Activated T-helper 2 cell treated with anti-CD3 and anti-CD28 coated beads, Interferon-gamma antibody, Interleukin-2, Interleukin-4, amounts not matched to agents 10 μg/mL and 5 μg/mL and 100 μg/mL, durations not matched to agents 14 hours and 24 hours and 36 hours (primary cell): ENCODE data around the gene TFF3. TPM values are rescaled to one million over a fixed set of nuclear protein-coding genes. Genes with fewer than 3 reads are reported as not detected.

Experiments used
- DNase-seq: peaks from one replicate; pipeline ENCODE4 v3.0.0; 2021; ENCODE audit warnings: low spot score
- H3K27ac Mint-ChIP-seq: one replicate; pipeline ENCODE4 v1.8.0; 2021; ENCODE audit warnings: mixed read lengths
- H3K27me3 Mint-ChIP-seq: one replicate; pipeline ENCODE4 v1.8.0; 2021; ENCODE audit warnings: low read depth, mixed read lengths
- H3K36me3 Mint-ChIP-seq: one replicate; pipeline ENCODE4 v1.8.0; 2021; ENCODE audit warnings: low read depth, mixed read lengths
- H3K4me1 Mint-ChIP-seq: one replicate; pipeline ENCODE4 v1.8.0; 2021; ENCODE audit warnings: low read depth, mixed read lengths
- H3K4me3 Mint-ChIP-seq: one replicate; pipeline ENCODE4 v1.8.0; 2021; ENCODE audit warnings: low read depth, mild to moderate bottlenecking, moderate library complexity, mixed read lengths
- H3K9me3 Mint-ChIP-seq: one replicate; pipeline ENCODE4 v1.8.0; 2021; ENCODE audit warnings: mixed read lengths
- intact Hi-C: fragments of 100-400 bp; cut with micrococcal nuclease; formaldehyde crosslinking; loops from one replicate; pipeline ENCODE4 v1.15.1; 2023
- total RNA-seq: library from RNA; stranded (reverse); gene quantifications from 2 replicates; pipeline ENCODE4 v1.2.3, GENCODE V29; 2022

The TFF3 gene
- total RNA-seq, 1 donor from 2014 or later: not detected

DNA sequence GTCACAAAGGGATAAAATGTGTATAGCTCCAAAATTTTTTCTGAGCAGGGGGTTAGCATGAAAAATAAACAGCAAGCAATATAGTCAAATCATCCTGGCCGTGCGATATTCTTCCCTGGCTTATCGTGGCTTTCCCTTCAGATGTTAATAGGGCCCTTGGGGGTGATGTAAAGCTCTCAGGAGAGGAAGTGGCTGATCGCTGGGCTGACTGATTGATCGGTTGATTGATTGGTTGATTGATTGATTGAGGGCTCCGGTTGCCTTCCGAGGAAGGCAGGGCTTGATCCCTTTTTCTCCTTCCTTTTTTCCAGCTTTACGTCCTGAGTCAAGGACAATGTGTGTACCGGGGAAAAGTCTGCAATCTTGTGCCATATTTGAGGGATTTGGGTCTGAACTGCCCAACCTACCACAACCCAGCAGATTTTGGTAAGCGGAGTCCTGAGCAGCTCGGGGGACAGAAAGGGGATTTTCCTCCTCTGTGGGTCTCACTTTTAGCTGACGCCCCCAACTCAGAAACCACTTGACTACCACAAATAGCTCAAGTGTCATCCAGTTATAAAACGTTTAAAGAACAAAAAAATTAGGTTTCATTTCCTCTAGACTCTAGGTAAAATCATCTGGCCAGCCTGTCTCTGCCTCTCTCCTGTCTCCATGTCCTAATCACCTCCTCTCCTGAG, 29.5 kb downstream of the TFF3 start:
- intact Hi-C loops: no loop called here

DNA sequence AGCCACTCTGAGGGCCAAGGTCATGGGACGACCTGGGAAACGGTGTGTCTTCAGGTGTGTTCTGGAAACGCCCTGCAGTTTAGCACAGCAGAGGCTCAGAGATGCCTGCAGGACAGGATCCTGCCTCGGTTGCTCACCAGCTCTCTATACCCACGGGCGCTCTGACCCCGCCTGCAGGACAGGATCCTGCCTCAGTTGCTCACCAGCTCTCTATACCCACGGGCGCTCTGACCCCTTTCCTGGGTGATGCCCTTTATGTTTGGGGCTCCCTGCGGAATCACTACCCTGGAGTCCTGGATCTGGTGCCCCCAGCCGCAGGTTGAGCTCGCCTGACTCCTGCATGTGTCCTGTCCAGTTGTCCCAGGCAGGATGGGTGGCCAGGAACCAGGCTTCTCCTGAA, 32.5 kb downstream of the TFF3 start:
- Mint-ChIP-seq H3K27ac (no peak overlapping the region), H3K4me1 (no peaks in the 10 kb centered on the region), H3K4me3 (no peak overlapping the region)

More for the DNA sequence above, 29.5 kb downstream of the TFF3 start:
- no peaks in the 10 kb centered on the region for H3K4me1 Mint-ChIP-seq
- no peak for DNase-seq
- no peak overlapping the region for H3K27ac Mint-ChIP-seq
- no peaks in the 10 kb centered on the region for H3K9me3 Mint-ChIP-seq
- H3K36me3 Mint-ChIP-seq: peaks cover 10% of the 10 kb centered on the region
- H3K4me3 Mint-ChIP-seq: no peak overlapping the region
- H3K27me3 Mint-ChIP-seq: no peaks in the 10 kb centered on the region

GRCh38 chr21:42282021-42282420, 33.2 kb downstream of the TFF3 start:
- Mint-ChIP-seq H3K9me3 (no peaks in the 10 kb centered on the region), H3K4me3 (no peak overlapping the region), H3K27ac (no peak overlapping the region), H3K4me1 (no peaks in the 10 kb centered on the region), H3K27me3 (no peaks in the 10 kb centered on the region), H3K36me3 (no peaks in the 10 kb centered on the region)
- intact Hi-C loops: no loop called here
- no peak for DNase-seq

More for the DNA sequence above, 32.5 kb downstream of the TFF3 start:
- intact Hi-C loops: no loop called here
- DNase-seq: no peak
- H3K27me3 Mint-ChIP-seq: no peaks in the 10 kb centered on the region
- no peaks in the 10 kb centered on the region for H3K9me3 Mint-ChIP-seq
- H3K36me3 Mint-ChIP-seq: no peaks in the 10 kb centered on the region

- H3K36me3 Mint-ChIP-seq: no peaks in the 10 kb centered on the region
- intact Hi-C loops: no loop called here
- no peaks in the 10 kb centered on the region for H3K27me3 Mint-ChIP-seq
- no peak overlapping the region for H3K4me3 Mint-ChIP-seq
- no peaks in the 10 kb centered on the region for H3K9me3 Mint-ChIP-seq
- no peak for DNase-seq
- no peaks in the 10 kb centered on the region for H3K4me1 Mint-ChIP-seq
- no peak overlapping the region for H3K27ac Mint-ChIP-seq
Observed at GRCh38 chr21:42281181-42281680, 34.0 kb downstream of the TFF3 start.

DNA sequence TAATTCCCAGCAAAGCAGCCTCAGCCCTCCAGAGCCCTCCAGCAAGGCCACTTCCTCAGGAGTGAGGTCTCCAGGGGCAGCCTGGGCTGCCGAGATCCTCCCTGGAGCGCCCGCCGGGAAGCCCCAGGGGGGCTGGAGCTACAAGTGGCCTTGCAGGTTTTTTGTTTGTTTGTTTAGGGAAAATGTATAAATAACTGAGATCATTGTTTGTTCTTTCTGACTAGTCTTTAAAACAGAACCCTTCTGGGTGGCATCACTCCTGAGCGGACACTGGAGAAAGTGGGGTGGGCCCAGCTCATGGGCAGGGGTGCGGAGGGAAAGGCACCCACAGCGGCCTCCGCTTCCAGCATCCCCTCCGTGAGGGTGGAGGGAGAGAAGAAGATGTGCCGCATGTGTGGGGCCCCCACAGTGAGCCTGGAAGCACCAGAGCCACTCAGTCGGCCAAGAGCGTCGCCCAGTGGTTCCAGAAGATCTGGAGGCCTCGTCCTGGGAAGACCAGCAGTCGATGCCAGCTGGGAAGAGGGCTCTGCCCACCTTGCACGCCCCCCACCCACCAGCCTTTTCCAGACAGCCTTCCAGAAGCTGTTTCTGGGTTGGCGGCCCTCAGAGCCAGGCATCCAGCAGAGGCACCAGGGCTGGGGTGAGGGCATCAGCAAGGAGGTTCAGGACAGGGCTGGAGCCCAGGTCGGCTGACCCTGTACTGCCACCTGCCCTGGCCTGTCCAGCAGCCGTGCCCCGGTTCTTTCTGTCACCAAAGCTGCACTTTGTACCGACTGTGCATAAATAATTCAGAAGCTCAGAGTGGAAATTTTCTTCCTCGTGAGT, 34.6 kb downstream of the TFF3 start:
- Mint-ChIP-seq H3K27me3 (no peaks in the 10 kb centered on the region), H3K4me1 (no peaks in the 10 kb centered on the region), H3K9me3 (no peaks in the 10 kb centered on the region), H3K27ac (no peak overlapping the region), H3K4me3 (no peak overlapping the region), H3K36me3 (no peaks in the 10 kb centered on the region)
- DNase-seq: no peak
- intact Hi-C loops: no loop called here

DNA sequence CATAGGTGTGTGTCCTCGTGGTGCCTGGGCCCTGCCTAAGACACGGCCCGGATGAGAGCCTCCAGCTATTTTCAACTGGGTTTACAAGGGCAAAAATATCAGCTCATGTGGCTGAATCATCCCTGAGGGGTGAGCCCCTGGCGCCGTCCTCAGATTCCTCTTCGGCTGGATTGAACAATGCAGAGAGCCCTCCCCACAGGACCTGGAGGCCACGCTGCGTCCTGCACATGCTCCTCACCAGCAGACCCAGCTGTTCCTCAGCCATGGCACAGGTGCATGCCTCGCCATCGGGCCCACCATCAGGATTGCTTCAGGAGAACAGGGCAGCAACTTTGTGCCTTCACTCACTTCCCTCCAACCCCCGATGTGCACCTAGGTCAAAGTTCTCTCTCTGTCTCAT, 35.3 kb downstream of the TFF3 start:
- Mint-ChIP-seq H3K27ac (no peak overlapping the region), H3K4me3 (no peak overlapping the region), H3K27me3 (no peaks in the 10 kb centered on the region), H3K9me3 (no peaks in the 10 kb centered on the region), H3K36me3 (no peaks in the 10 kb centered on the region), H3K4me1 (no peaks in the 10 kb centered on the region)
- no peak for DNase-seq
- intact Hi-C loops: no loop called here

GRCh38 chr21:42279341-42279871, 35.8 kb downstream of the TFF3 start:
- no peaks in the 10 kb centered on the region for H3K4me1 Mint-ChIP-seq
- no peaks in the 10 kb centered on the region for H3K9me3 Mint-ChIP-seq
- no peaks in the 10 kb centered on the region for H3K36me3 Mint-ChIP-seq
- no peak for DNase-seq
- no peak overlapping the region for H3K27ac Mint-ChIP-seq
- intact Hi-C loops: no loop called here
- no peaks in the 10 kb centered on the region for H3K27me3 Mint-ChIP-seq
- no peak overlapping the region for H3K4me3 Mint-ChIP-seq

DNA sequence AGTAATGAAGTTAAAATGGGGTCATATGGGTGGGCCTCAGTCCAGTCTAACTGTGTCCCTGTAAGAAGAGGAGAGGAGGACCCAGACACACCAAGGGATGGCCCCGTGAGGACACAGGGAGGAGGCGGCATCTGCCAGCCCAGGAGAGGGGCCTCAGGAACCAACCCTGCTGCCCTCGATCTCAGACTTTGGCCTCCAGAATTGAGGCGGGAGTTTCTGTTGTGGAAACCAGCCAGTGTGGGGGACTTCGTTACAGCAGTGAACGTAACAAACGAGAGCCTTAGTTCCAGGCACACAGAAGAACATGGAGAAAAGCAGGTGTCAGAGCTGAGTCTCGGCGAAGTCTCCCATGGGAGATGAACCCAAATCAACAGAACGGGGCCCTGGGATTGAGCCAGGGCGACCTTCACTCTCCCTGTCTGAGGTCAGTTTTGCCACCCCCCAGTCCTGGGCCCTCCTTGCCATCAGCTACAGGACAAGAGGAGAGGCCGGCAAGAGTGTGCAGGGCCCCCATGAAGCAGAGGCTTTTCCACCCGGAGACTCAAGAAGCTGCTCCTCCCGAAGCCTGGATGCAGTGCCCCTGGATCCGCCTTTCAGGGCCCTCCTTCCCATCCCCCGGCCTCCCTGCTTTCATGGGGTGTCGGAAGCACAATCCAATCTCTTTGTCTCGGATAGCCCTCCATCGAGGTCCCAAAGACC, 36.6 kb downstream of the TFF3 start:
- no peak for DNase-seq
- intact Hi-C loops: no loop called here
- Mint-ChIP-seq H3K4me1 (no peaks in the 10 kb centered on the region), H3K4me3 (no peak overlapping the region), H3K27ac (no peak overlapping the region), H3K36me3 (no peaks in the 10 kb centered on the region), H3K27me3 (no peaks in the 10 kb centered on the region), H3K9me3 (no peaks in the 10 kb centered on the region)

GRCh38 chr21:42277593-42277992, 37.6 kb downstream of the TFF3 start:
- H3K27ac Mint-ChIP-seq: no peak overlapping the region
- H3K36me3 Mint-ChIP-seq: no peaks in the 10 kb centered on the region
- H3K27me3 Mint-ChIP-seq: no peaks in the 10 kb centered on the region
- H3K9me3 Mint-ChIP-seq: no peaks in the 10 kb centered on the region
- intact Hi-C loops: no loop called here
- H3K4me3 Mint-ChIP-seq: no peak overlapping the region
- H3K4me1 Mint-ChIP-seq: no peaks in the 10 kb centered on the region
- DNase-seq: no peak

DNA sequence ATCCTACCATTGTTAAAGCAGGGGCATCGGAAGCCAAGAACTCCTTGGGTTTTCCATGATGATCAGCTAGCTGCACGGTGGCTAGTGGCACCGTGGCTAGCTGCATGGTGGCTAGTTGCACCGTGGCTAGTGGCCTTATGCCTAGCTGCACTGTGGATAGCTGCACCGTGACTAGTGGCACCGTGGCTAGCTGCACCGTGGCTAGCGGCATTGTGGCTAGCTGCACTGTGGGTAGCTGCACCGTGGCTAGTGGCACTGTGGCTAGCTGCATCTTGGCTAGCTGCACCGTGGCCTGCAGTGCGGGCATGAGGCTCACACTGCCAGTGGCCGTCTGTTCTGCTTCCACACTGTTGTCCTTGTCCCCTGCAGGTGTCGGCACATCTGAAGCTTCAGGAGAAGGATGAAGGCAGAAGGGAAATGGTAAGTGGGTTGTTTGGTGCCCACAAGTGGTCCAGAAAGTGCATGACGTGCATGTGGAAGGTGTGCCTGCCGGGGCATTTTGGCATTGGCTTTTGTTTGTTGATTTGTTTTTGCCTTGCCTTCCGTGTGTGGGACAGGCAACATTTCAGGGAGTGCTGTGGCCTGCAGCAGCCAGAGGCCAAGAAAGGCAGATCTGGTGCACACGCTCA, 38.6 kb downstream of the TFF3 start:
- H3K4me3 Mint-ChIP-seq: no peak overlapping the region
- no peaks in the 10 kb centered on the region for H3K4me1 Mint-ChIP-seq
- H3K36me3 Mint-ChIP-seq: no peaks in the 10 kb centered on the region
- no peaks in the 10 kb centered on the region for H3K27me3 Mint-ChIP-seq
- no peak overlapping the region for H3K27ac Mint-ChIP-seq
- no peaks in the 10 kb centered on the region for H3K9me3 Mint-ChIP-seq
- intact Hi-C loops: no loop called here
- no peak for DNase-seq

GRCh38 chr21:42276076-42276475, 39.1 kb downstream of the TFF3 start:
- Mint-ChIP-seq H3K4me3 (no peak overlapping the region), H3K9me3 (no peaks in the 10 kb centered on the region), H3K27me3 (no peaks in the 10 kb centered on the region), H3K4me1 (no peaks in the 10 kb centered on the region), H3K27ac (no peak overlapping the region), H3K36me3 (no peaks in the 10 kb centered on the region)
- intact Hi-C loops: no loop called here
- no peak for DNase-seq

DNA sequence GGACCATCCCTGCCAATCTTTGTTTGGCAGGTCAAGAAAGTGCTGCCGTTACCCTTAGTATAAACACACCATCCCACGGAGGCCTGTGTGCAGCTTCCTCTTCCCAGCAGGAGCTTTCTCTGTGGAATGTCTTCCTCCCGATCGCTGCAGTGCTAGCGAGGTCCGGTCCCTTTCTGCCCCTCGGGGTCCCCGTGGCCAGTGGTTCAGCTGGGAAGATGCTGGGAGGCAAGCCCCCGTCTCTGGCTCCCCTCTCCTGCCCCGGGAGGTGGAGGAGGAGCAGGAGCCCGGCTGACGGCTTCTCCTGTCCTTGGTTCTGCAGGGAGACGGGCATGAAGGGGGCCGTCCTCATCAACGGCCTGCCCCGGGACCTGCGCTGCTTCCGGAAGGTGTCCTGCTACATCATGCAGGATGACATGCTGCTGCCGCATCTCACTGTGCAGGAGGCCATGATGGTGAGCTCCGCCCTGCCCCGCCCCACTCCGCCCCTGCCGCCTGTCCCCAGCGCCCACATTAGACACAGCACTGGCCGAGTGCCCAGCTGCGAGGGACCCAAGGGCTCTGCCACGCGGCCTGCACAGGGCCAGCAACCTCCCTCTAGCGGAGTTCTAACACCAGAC, 42.1 kb downstream of the TFF3 start:
- H3K4me1 Mint-ChIP-seq: peaks cover 7% of the 10 kb centered on the region
- no peaks in the 10 kb centered on the region for H3K27me3 Mint-ChIP-seq
- no peak overlapping the region for H3K4me3 Mint-ChIP-seq
- H3K9me3 Mint-ChIP-seq: no peaks in the 10 kb centered on the region
- H3K27ac Mint-ChIP-seq: no peak overlapping the region
- DNase-seq: no peak
- no peaks in the 10 kb centered on the region for H3K36me3 Mint-ChIP-seq
- intact Hi-C loops: no loop called here
